NB4 (cell line): Measurements from ENCODE around the gene PSMG3.

Experiments
- DNase-seq: peaks from one replicate; pipeline ENCODE4 v3.0.0; 2010; ENCODE audit warnings: low read depth
- H3K4me3 ChIP-seq: one replicate; pipeline ENCODE4 v1.5.1; 2011; ENCODE audit warnings: mild to moderate bottlenecking, low read depth, low read length, moderate library complexity
- CTCF ChIP-seq: IDR thresholded peaks from one replicate; pipeline ENCODE4 v1.5.1; 2012; ENCODE audit warnings: low read depth, low read length
- MAX ChIP-seq: IDR thresholded peaks from 2 replicates; pipeline ENCODE4 v1.6.1; 2011; ENCODE audit warnings: low read depth, low read length
- MYC ChIP-seq: IDR thresholded peaks from 2 replicates; pipeline ENCODE4 v1.6.1; 2011; ENCODE audit warnings: low read depth, low read length
- POLR2A ChIP-seq: IDR thresholded peaks from 2 replicates; pipeline ENCODE4 v1.6.1; 2011; ENCODE audit warnings: mild to moderate bottlenecking; ENCODE audit not compliant: insufficient read length; ENCODE audit errors: extremely low read depth

Gene PSMG3

GRCh38 chr7:1562116-1562515, 7.7 kb downstream of the PSMG3 start:
- DNase-seq: no peak
- H3K4me3 ChIP-seq: no peak overlapping the region
- no peak for TF ChIP-seq MAX
- TF ChIP-seq MYC: no peak
- no peak for TF ChIP-seq CTCF
- TF ChIP-seq POLR2A: no peak

GRCh38 chr7:1561036-1561940, 8.5 kb downstream of the PSMG3 start:
- no peak for DNase-seq
- no peak overlapping the region for H3K4me3 ChIP-seq
- TF ChIP-seq CTCF (no peak), MAX (no peak), MYC (no peak), POLR2A (no peak)

- DNase-seq: no peak
- no peak overlapping the region for H3K4me3 ChIP-seq
- TF ChIP-seq CTCF (no peak), POLR2A (no peak), MAX (no peak), MYC (no peak)
Observed at GRCh38 chr7:1560620-1561031, 9.2 kb downstream of the PSMG3 start.

- H3K4me3 ChIP-seq: no peak overlapping the region
- DNase-seq: no peak
- TF ChIP-seq POLR2A (no peak), MYC (no peak), CTCF (no peak), MAX (no peak)
Observed at GRCh38 chr7:1559626-1560590, 9.9 kb downstream of the PSMG3 start.

- DNase-seq: no peak
- no peak overlapping the region for H3K4me3 ChIP-seq
- no peak for TF ChIP-seq MAX
- no peak for TF ChIP-seq CTCF
- no peak for TF ChIP-seq MYC
- TF ChIP-seq POLR2A: no peak
Observed at GRCh38 chr7:1558841-1559625, 10.8 kb downstream of the PSMG3 start.
